Measurements from ENCODE around the gene CFC1B.
"Not testable (repeated sequence)": the region's sequence is repeated elsewhere in the genome, so short reads cannot be mapped to it uniquely, and the experiment has no call there.

Gene CFC1B

GRCh38 chr2:130520992-130521391 is at the start of gene CFC1B:
CFC1B (plus strand) TSS chr2:130521222; CDS start chr2:130521485, 263 bp downstream.
- not testable (repeated sequence) for H3K9me3 ChIP-seq (ENCODE audit: control insufficient read depth, insufficient read depth, low read depth, low read length); H3K27ac ChIP-seq (ENCODE audit: low read depth, low read length); H3K27me3 ChIP-seq (ENCODE audit: control insufficient read depth, insufficient read depth, low read length); H3K9ac ChIP-seq (ENCODE audit: low read length); H3K4me3 ChIP-seq (ENCODE audit: low read depth, low read length); H3K4me1 ChIP-seq (ENCODE audit: control insufficient read depth, insufficient read depth, low read length); H3K36me3 ChIP-seq (ENCODE audit: control insufficient read depth, insufficient read depth, low read length)

GRCh38 chr2:130491073-130491472 is 29.9 kb upstream of the CFC1B start:
- not testable (repeated sequence) for H3K4me1 ChIP-seq (ENCODE audit: control insufficient read depth, insufficient read depth, low read length); H3K27me3 ChIP-seq (ENCODE audit: control insufficient read depth, insufficient read depth, low read length); H3K4me3 ChIP-seq (ENCODE audit: low read depth, low read length); H3K9me3 ChIP-seq (ENCODE audit: control insufficient read depth, insufficient read depth, low read depth, low read length); H3K9ac ChIP-seq (ENCODE audit: low read length); H3K27ac ChIP-seq (ENCODE audit: low read depth, low read length); H3K36me3 ChIP-seq (ENCODE audit: control insufficient read depth, insufficient read depth, low read length)

- not testable (repeated sequence) for H3K36me3 ChIP-seq (ENCODE audit: control insufficient read depth, insufficient read depth, low read length); H3K27ac ChIP-seq (ENCODE audit: low read depth, low read length); H3K4me3 ChIP-seq (ENCODE audit: low read depth, low read length); H3K9me3 ChIP-seq (ENCODE audit: control insufficient read depth, insufficient read depth, low read depth, low read length); H3K9ac ChIP-seq (ENCODE audit: low read length); H3K27me3 ChIP-seq (ENCODE audit: control insufficient read depth, insufficient read depth, low read length); H3K4me1 ChIP-seq (ENCODE audit: control insufficient read depth, insufficient read depth, low read length)
Observed at GRCh38 chr2:130509228-130509627, 11.8 kb upstream of the CFC1B start, which contains the start of gene POTEI. POTEI (minus strand) TSS chr2:130509328; CDS start chr2:130509235, 93 bp downstream.

GRCh38 chr2:130510807-130511746 is 9.9 kb upstream of the CFC1B start:
- not testable (repeated sequence) for H3K9me3 ChIP-seq (ENCODE audit: control insufficient read depth, insufficient read depth, low read depth, low read length); H3K4me1 ChIP-seq (ENCODE audit: control insufficient read depth, insufficient read depth, low read length); H3K4me3 ChIP-seq (ENCODE audit: low read depth, low read length); H3K9ac ChIP-seq (ENCODE audit: low read length); H3K36me3 ChIP-seq (ENCODE audit: control insufficient read depth, insufficient read depth, low read length); H3K27ac ChIP-seq (ENCODE audit: low read depth, low read length); H3K27me3 ChIP-seq (ENCODE audit: control insufficient read depth, insufficient read depth, low read length)

- not testable (repeated sequence) for H3K9me3 ChIP-seq (ENCODE audit: control insufficient read depth, insufficient read depth, low read depth, low read length); H3K36me3 ChIP-seq (ENCODE audit: control insufficient read depth, insufficient read depth, low read length); H3K4me3 ChIP-seq (ENCODE audit: low read depth, low read length); H3K4me1 ChIP-seq (ENCODE audit: control insufficient read depth, insufficient read depth, low read length); H3K9ac ChIP-seq (ENCODE audit: low read length); H3K27me3 ChIP-seq (ENCODE audit: control insufficient read depth, insufficient read depth, low read length); H3K27ac ChIP-seq (ENCODE audit: low read depth, low read length)
Observed at GRCh38 chr2:130511747-130512451, 9.1 kb upstream of the CFC1B start.

GRCh38 chr2:130518516-130519106 is 2.4 kb upstream of the CFC1B start:
- H3K4me1 ChIP-seq (ENCODE audit: control insufficient read depth, insufficient read depth, low read length); H3K4me3 ChIP-seq (ENCODE audit: low read depth, low read length); H3K27me3 ChIP-seq (ENCODE audit: control insufficient read depth, insufficient read depth, low read length); H3K27ac ChIP-seq (ENCODE audit: low read depth, low read length); H3K9me3 ChIP-seq (ENCODE audit: control insufficient read depth, insufficient read depth, low read depth, low read length); H3K36me3 ChIP-seq (ENCODE audit: control insufficient read depth, insufficient read depth, low read length); H3K9ac ChIP-seq (ENCODE audit: low read length): not testable (repeated sequence)

- not testable (repeated sequence) for H3K4me1 ChIP-seq (ENCODE audit: control insufficient read depth, insufficient read depth, low read length); H3K36me3 ChIP-seq (ENCODE audit: control insufficient read depth, insufficient read depth, low read length); H3K27me3 ChIP-seq (ENCODE audit: control insufficient read depth, insufficient read depth, low read length); H3K9ac ChIP-seq (ENCODE audit: low read length); H3K4me3 ChIP-seq (ENCODE audit: low read depth, low read length); H3K27ac ChIP-seq (ENCODE audit: low read depth, low read length); H3K9me3 ChIP-seq (ENCODE audit: control insufficient read depth, insufficient read depth, low read depth, low read length)
Observed at GRCh38 chr2:130522390-130522789, 1.4 kb downstream of the CFC1B start.

GRCh38 chr2:130527365-130527967 is 6.4 kb downstream of the CFC1B start:
- H3K4me3 ChIP-seq (ENCODE audit: low read depth, low read length); H3K9ac ChIP-seq (ENCODE audit: low read length); H3K4me1 ChIP-seq (ENCODE audit: control insufficient read depth, insufficient read depth, low read length); H3K36me3 ChIP-seq (ENCODE audit: control insufficient read depth, insufficient read depth, low read length); H3K27me3 ChIP-seq (ENCODE audit: control insufficient read depth, insufficient read depth, low read length); H3K27ac ChIP-seq (ENCODE audit: low read depth, low read length); H3K9me3 ChIP-seq (ENCODE audit: control insufficient read depth, insufficient read depth, low read depth, low read length): not testable (repeated sequence)

GRCh38 chr2:130529545-130529944 is 8.5 kb downstream of the CFC1B start:
- H3K4me1 ChIP-seq (ENCODE audit: control insufficient read depth, insufficient read depth, low read length); H3K9ac ChIP-seq (ENCODE audit: low read length); H3K27me3 ChIP-seq (ENCODE audit: control insufficient read depth, insufficient read depth, low read length); H3K36me3 ChIP-seq (ENCODE audit: control insufficient read depth, insufficient read depth, low read length); H3K4me3 ChIP-seq (ENCODE audit: low read depth, low read length); H3K9me3 ChIP-seq (ENCODE audit: control insufficient read depth, insufficient read depth, low read depth, low read length); H3K27ac ChIP-seq (ENCODE audit: low read depth, low read length): not testable (repeated sequence)

GRCh38 chr2:130530212-130530611 is 9.2 kb downstream of the CFC1B start:
- H3K36me3 ChIP-seq (ENCODE audit: control insufficient read depth, insufficient read depth, low read length); H3K27ac ChIP-seq (ENCODE audit: low read depth, low read length); H3K4me1 ChIP-seq (ENCODE audit: control insufficient read depth, insufficient read depth, low read length); H3K9ac ChIP-seq (ENCODE audit: low read length); H3K27me3 ChIP-seq (ENCODE audit: control insufficient read depth, insufficient read depth, low read length); H3K9me3 ChIP-seq (ENCODE audit: control insufficient read depth, insufficient read depth, low read depth, low read length); H3K4me3 ChIP-seq (ENCODE audit: low read depth, low read length): not testable (repeated sequence)

- not testable (repeated sequence) for H3K27ac ChIP-seq (ENCODE audit: low read depth, low read length); H3K9ac ChIP-seq (ENCODE audit: low read length); H3K4me3 ChIP-seq (ENCODE audit: low read depth, low read length); H3K27me3 ChIP-seq (ENCODE audit: control insufficient read depth, insufficient read depth, low read length); H3K36me3 ChIP-seq (ENCODE audit: control insufficient read depth, insufficient read depth, low read length); H3K9me3 ChIP-seq (ENCODE audit: control insufficient read depth, insufficient read depth, low read depth, low read length); H3K4me1 ChIP-seq (ENCODE audit: control insufficient read depth, insufficient read depth, low read length)
Observed at GRCh38 chr2:130531225-130531624, 10.2 kb downstream of the CFC1B start.

Measured in HUES6 (cell line).